CD14-positive monocyte (primary cell): Measurements from ENCODE around the gene TXK. TPM values are rescaled to one million over a fixed set of nuclear protein-coding genes. Genes with fewer than 3 reads are reported as not detected.

ENCODE experiments used
- DNase-seq, 3 donors: peaks; one replicate each; pipeline ENCODE4 v3.0.0-alpha.2; 2011 to 2022
- H2AFZ ChIP-seq: 2 replicates; pipeline ENCODE4 v1.6.0; 2012; ENCODE audit warnings: mild to moderate bottlenecking, low read depth, low read length, inconsistent platforms; ENCODE audit not compliant: insufficient read depth, poor library complexity, severe bottlenecking
- H3K27ac ChIP-seq, 2 donors: 1 replicate in 1 of 2; 2 replicates in 1 of 2; pipeline ENCODE4 v1.5.1; 2012 to 2013; ENCODE audit warnings: low read length in 2 of 2, control low read depth in 1 of 2, inconsistent platforms in 1 of 2, low read depth in 1 of 2, mild to moderate bottlenecking in 1 of 2
- H3K27me3 ChIP-seq, 2 donors: one replicate each; pipeline versions ENCODE4 v1.6.0 to v1.6.1; 2011 to 2013; ENCODE audit warnings: low read length in 2 of 2; ENCODE audit not compliant: control insufficient read depth in 2 of 2, insufficient read depth in 2 of 2
- H3K36me3 ChIP-seq, 2 donors: replicated peaks in 1 of 2; 1 replicate in 1 of 2; 2 replicates in 1 of 2; pipeline versions ENCODE4 v1.5.1 to v1.6.1; 2012 to 2013; ENCODE audit warnings: low read length in 2 of 2, control low read depth in 1 of 2, inconsistent platforms in 1 of 2, mild to moderate bottlenecking in 1 of 2; ENCODE audit not compliant: insufficient read depth in 2 of 2, control insufficient read depth in 1 of 2
- H3K4me1 ChIP-seq, 2 donors: 1 replicate in 1 of 2; 2 replicates in 1 of 2; pipeline versions ENCODE4 v1.5.1 to v1.6.1; 2012 to 2013; ENCODE audit warnings: low read length in 2 of 2, control low read depth in 1 of 2, inconsistent platforms in 1 of 2, mild to moderate bottlenecking in 1 of 2, moderate library complexity in 1 of 2; ENCODE audit not compliant: insufficient read depth in 2 of 2, control insufficient read depth in 1 of 2
- H3K4me2 ChIP-seq: replicated peaks from 2 replicates; pipeline ENCODE3; 2012; ENCODE audit warnings: low read length, moderate library complexity, mild to moderate bottlenecking; ENCODE audit not compliant: poor library complexity, severe bottlenecking; ENCODE audit errors: extremely low read depth
- H3K4me3 ChIP-seq, 3 experiments: fragments of 200-600 bp in 1 of 3; sonication (generic) in 1 of 3; replicated peaks in 1 of 3; 1 replicate in 2 of 3; 2 replicates in 1 of 3; pipeline ENCODE4 v1.5.1; 2011 to 2013; ENCODE audit warnings: low read length in 3 of 3, mild to moderate bottlenecking in 3 of 3, control low read depth in 2 of 3, low read depth in 2 of 3, inconsistent platforms in 1 of 3, moderate library complexity in 1 of 3
- H3K79me2 ChIP-seq: 2 replicates; pipeline ENCODE4 v1.6.0; 2012; ENCODE audit warnings: mild to moderate bottlenecking, control low read depth, inconsistent platforms, low read length, moderate library complexity; ENCODE audit not compliant: insufficient read depth
- H3K9ac ChIP-seq: 2 replicates; pipeline ENCODE4 v1.6.0; 2017; ENCODE audit warnings: low read length, mild to moderate bottlenecking; ENCODE audit not compliant: insufficient read depth, poor library complexity, severe bottlenecking
- H3K9me3 ChIP-seq, 2 donors: replicated peaks in 1 of 2; 1 replicate in 1 of 2; 2 replicates in 1 of 2; pipeline versions ENCODE4 v1.5.1 to v1.6.1; 2012 to 2013; ENCODE audit warnings: low read length in 2 of 2, control low read depth in 1 of 2; ENCODE audit not compliant: control insufficient read depth in 1 of 2, insufficient read depth in 1 of 2
- H4K20me1 ChIP-seq: 2 replicates; pipeline ENCODE4 v1.6.0; 2012; ENCODE audit warnings: mild to moderate bottlenecking, low read length, control low read depth, moderate library complexity; ENCODE audit not compliant: insufficient read depth
- H3K27ac Mint-ChIP-seq, 7 donors: one replicate each; pipeline ENCODE4 v1.8.0; 2020; ENCODE audit warnings: mild to moderate bottlenecking in 7 of 7, mixed read lengths in 7 of 7, moderate library complexity in 6 of 7, inconsistent platforms in 2 of 7
- H3K27me3 Mint-ChIP-seq, 3 donors: one replicate each; pipeline ENCODE4 v1.8.0; 2021 to 2022; ENCODE audit warnings: low read depth in 3 of 3, mild to moderate bottlenecking in 3 of 3, mixed read lengths in 3 of 3, moderate library complexity in 3 of 3, inconsistent platforms in 1 of 3
- H3K36me3 Mint-ChIP-seq, 2 donors: one replicate each; pipeline ENCODE4 v1.8.0; 2020; ENCODE audit warnings: mixed read lengths in 2 of 2, inconsistent platforms in 1 of 2, mild to moderate bottlenecking in 1 of 2
- H3K4me1 Mint-ChIP-seq: one replicate; pipeline ENCODE4 v1.8.0; 2020; ENCODE audit warnings: mild to moderate bottlenecking, mixed read lengths
- H3K4me3 Mint-ChIP-seq, 2 donors: one replicate each; pipeline ENCODE4 v1.8.0; 2020; ENCODE audit warnings: mild to moderate bottlenecking in 2 of 2, mixed read lengths in 2 of 2, moderate library complexity in 1 of 2
- H3K9me3 Mint-ChIP-seq, 7 donors: one replicate each; pipeline ENCODE4 v1.8.0; 2020 to 2022; ENCODE audit warnings: mixed read lengths in 7 of 7, mild to moderate bottlenecking in 6 of 7, moderate library complexity in 6 of 7, inconsistent platforms in 2 of 7
- WGBS: methylation state at CpG from one replicate; pipeline ENCODE4 v1.1.5; 2013; ENCODE audit warnings: missing lambda C conversion rate; ENCODE audit not compliant: insufficient coverage; 5-methylcytosine and 5-hydroxymethylcytosine counted together
- intact Hi-C, 2 donors: fragments of 100-400 bp; cut with micrococcal nuclease; formaldehyde crosslinking; loops; one replicate each; pipeline versions ENCODE4 v1.15.0 to v1.15.1; 2023
- polyA plus RNA-seq, 3 donors: library from polyadenylated mRNA; depleted of rRNA in 1 of 3; unstranded in 2 of 3; stranded (reverse) in 1 of 3; fragments of 300-500 nt in 2 of 3; fragments of >200 nt in 1 of 3; fragmentation: Illumina TruSeq in 2 of 3; gene quantifications; 1 replicate in 2 of 3; 2 replicates in 1 of 3; pipeline ENCODE4 v1.2.3, GENCODE V29; 2012 to 2021
- TF ChIP-seq, protein P1 (sequence below): fragments of 200-600 bp; IDR thresholded peaks from one replicate; pipeline ENCODE4 v1.8.0; 2022; ENCODE audit warnings: antibody characterized with exemption, mild to moderate bottlenecking

TXK gene
- polyA plus RNA-seq, 3 donors: 0.13 to 0.93 (median 0.54) TPM

DNA sequence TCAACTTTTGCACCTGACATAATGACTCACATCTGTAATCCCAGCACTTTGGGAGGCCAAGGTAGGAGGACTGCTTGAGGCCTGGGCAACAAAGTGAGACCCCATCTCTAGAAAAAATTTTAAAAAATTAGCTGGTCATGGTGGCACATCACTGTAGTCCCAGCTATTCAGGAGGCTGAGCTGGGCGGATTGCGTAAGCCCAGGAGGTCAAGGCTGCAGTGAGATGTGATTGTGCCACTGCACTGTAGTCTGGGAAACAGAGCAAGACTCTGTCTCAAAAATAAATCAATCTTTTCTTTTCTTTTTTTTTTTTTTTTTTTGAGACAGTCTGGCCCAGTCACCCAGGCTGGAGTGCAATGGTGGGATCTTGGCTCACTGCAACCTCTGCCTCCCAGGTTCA lies 65.0 kb downstream of the TXK start:
- no peaks in the 10 kb centered on the region for H4K20me1 ChIP-seq
- Mint-ChIP-seq H3K4me1 (peaks cover 12% of the 10 kb centered on the region), H3K27ac (no peak overlapping the region), H3K36me3 (no peaks in the 10 kb centered on the region), H3K27me3 (peaks cover 0 to 2% (median 0%) of the 10 kb centered on the region in 3 donors), H3K4me3 (no peak overlapping the region), H3K9me3 (peaks cover 0 to 10% (median 0%) of the 10 kb centered on the region in 7 donors)
- WGBS: 58% methylated on average over 2 of the region's 2 CpGs
- no peaks in the 10 kb centered on the region for H3K27me3 ChIP-seq
- H3K27ac ChIP-seq: no peak overlapping the region
- no peak overlapping the region for H3K4me2 ChIP-seq
- H3K79me2 ChIP-seq: no peaks in the 10 kb centered on the region
- TF ChIP-seq, protein P1, sequence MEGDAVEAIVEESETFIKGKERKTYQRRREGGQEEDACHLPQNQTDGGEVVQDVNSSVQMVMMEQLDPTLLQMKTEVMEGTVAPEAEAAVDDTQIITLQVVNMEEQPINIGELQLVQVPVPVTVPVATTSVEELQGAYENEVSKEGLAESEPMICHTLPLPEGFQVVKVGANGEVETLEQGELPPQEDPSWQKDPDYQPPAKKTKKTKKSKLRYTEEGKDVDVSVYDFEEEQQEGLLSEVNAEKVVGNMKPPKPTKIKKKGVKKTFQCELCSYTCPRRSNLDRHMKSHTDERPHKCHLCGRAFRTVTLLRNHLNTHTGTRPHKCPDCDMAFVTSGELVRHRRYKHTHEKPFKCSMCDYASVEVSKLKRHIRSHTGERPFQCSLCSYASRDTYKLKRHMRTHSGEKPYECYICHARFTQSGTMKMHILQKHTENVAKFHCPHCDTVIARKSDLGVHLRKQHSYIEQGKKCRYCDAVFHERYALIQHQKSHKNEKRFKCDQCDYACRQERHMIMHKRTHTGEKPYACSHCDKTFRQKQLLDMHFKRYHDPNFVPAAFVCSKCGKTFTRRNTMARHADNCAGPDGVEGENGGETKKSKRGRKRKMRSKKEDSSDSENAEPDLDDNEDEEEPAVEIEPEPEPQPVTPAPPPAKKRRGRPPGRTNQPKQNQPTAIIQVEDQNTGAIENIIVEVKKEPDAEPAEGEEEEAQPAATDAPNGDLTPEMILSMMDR: no peak
- no peak overlapping the region for H3K4me3 ChIP-seq
- no peak overlapping the region for H2AFZ ChIP-seq
- H3K9me3 ChIP-seq: no peaks in the 10 kb centered on the region
- no peak overlapping the region for H3K9ac ChIP-seq
- DNase-seq: no peak
- peaks cover 8% of the 10 kb centered on the region in 2 donors for H3K4me1 ChIP-seq
- intact Hi-C loops: no loop called here
- H3K36me3 ChIP-seq: no peaks in the 10 kb centered on the region

DNA sequence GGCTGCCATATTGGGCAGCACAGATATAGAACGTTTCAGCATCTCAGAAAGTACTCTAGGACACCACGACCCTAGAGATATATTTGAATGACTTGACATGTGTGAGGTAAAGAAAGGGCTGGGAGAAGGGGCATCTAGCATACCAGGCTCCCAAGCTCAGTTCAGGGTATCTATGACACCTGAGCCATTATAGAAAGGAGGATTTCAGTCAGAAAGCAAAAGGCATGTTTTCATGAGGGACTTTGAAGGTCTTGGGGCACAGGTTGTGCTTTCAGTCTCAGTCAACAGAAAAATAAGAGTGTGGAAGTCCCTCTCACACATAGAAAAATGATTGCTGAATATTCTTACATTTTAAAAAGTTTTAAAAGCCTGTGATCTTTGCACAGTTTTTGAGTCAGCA lies 65.9 kb downstream of the TXK start:
- Histone ChIP-seq H3K27me3 (no peaks in the 10 kb centered on the region), H3K27ac (no peak overlapping the region), H2AFZ (no peak overlapping the region), H3K9ac (no peak overlapping the region), H3K4me3 (no peak overlapping the region), H3K36me3 (no peaks in the 10 kb centered on the region), H3K9me3 (no peaks in the 10 kb centered on the region), H3K4me2 (no peak overlapping the region), H3K4me1 (no peaks in the 10 kb centered on the region), H3K79me2 (no peaks in the 10 kb centered on the region), H4K20me1 (no peaks in the 10 kb centered on the region)
- Mint-ChIP-seq H3K4me1 (peaks cover 4% of the 10 kb centered on the region), H3K27me3 (peaks cover 0 to 4% (median 0%) of the 10 kb centered on the region in 3 donors), H3K36me3 (no peaks in the 10 kb centered on the region), H3K4me3 (no peak overlapping the region), H3K27ac (no peak overlapping the region), H3K9me3 (peaks cover 0 to 10% (median 0%) of the 10 kb centered on the region in 7 donors)
- TF ChIP-seq, protein P1: no peak
- WGBS: 100% methylated on average over 1 of the region's 2 CpGs
- intact Hi-C loops: no loop called here
- no peak for DNase-seq
